ENCODE results near the gene GALNT1. TPM values are rescaled to one million over a fixed set of nuclear protein-coding genes. Genes with fewer than 3 reads are reported as not detected.

GALNT1 gene
- total and polyA plus RNA-seq, 2 experiments from 2014 or later, result 47.4 to 110 TPM

- no peak overlapping the region for H3K4me3 ChIP-seq
- H3K27ac ChIP-seq, result no peak overlapping the region
- no peak for TF ChIP-seq CTCF (IDR thresholded peaks at IDR 0.05; ENCODE audit: low read depth, low read length)
- no peaks in the 10 kb centered on the region for H3K27me3 ChIP-seq
- no peaks in the 10 kb centered on the region for H3K9me3 ChIP-seq (ENCODE audit: low read depth)
- H3K4me1 ChIP-seq (ENCODE audit: low read depth), result peaks cover 7% of the 10 kb centered on the region
- DNase-seq (ENCODE audit: low read depth in 1 of 2, low spot score in 1 of 2), result no peak
- no peaks in the 10 kb centered on the region for H3K36me3 ChIP-seq
Measured at GRCh38 chr18:35592298-35592697, 10.8 kb downstream of the GALNT1 start.

GRCh38 chr18:35593859-35594258, 12.3 kb downstream of the GALNT1 start:
- DNase-seq (ENCODE audit: low read depth in 1 of 2, low spot score in 1 of 2), result no peak
- Histone ChIP-seq H3K4me1 (ENCODE audit: low read depth) (peaks cover 7% of the 10 kb centered on the region), H3K27me3 (no peaks in the 10 kb centered on the region), H3K36me3 (no peaks in the 10 kb centered on the region), H3K27ac (no peak overlapping the region), H3K9me3 (ENCODE audit: low read depth) (no peaks in the 10 kb centered on the region), H3K4me3 (no peak overlapping the region)
- no peak for TF ChIP-seq CTCF (IDR thresholded peaks at IDR 0.05; ENCODE audit: low read depth, low read length)

- Histone ChIP-seq H3K36me3 (no peaks in the 10 kb centered on the region), H3K27me3 (no peaks in the 10 kb centered on the region), H3K27ac (no peak overlapping the region), H3K4me3 (no peak overlapping the region), H3K4me1 (ENCODE audit: low read depth) (no peaks in the 10 kb centered on the region), H3K9me3 (ENCODE audit: low read depth) (no peaks in the 10 kb centered on the region)
- TF ChIP-seq CTCF (IDR thresholded peaks at IDR 0.05; ENCODE audit: low read depth, low read length), result no peak
- DNase-seq (ENCODE audit: low read depth in 1 of 2, low spot score in 1 of 2), result no peak
Measured at GRCh38 chr18:35597758-35598157, 16.2 kb downstream of the GALNT1 start.

- Histone ChIP-seq H3K4me1 (ENCODE audit: low read depth) (no peaks in the 10 kb centered on the region), H3K27me3 (no peaks in the 10 kb centered on the region), H3K9me3 (ENCODE audit: low read depth) (no peaks in the 10 kb centered on the region), H3K36me3 (no peaks in the 10 kb centered on the region), H3K4me3 (no peak overlapping the region), H3K27ac (no peak overlapping the region)
- DNase-seq (ENCODE audit: low read depth in 1 of 2, low spot score in 1 of 2), result no peak
- no peak for TF ChIP-seq CTCF (IDR thresholded peaks at IDR 0.05; ENCODE audit: low read depth, low read length)
Measured at GRCh38 chr18:35602193-35602820, 20.8 kb downstream of the GALNT1 start.

- TF ChIP-seq CTCF (IDR thresholded peaks at IDR 0.05; ENCODE audit: low read depth, low read length), result no peak
- DNase-seq (ENCODE audit: low read depth in 1 of 2, low spot score in 1 of 2), result no peak
- Histone ChIP-seq H3K27me3 (no peaks in the 10 kb centered on the region), H3K4me1 (ENCODE audit: low read depth) (no peaks in the 10 kb centered on the region), H3K4me3 (no peak overlapping the region), H3K27ac (no peak overlapping the region), H3K9me3 (ENCODE audit: low read depth) (no peaks in the 10 kb centered on the region), H3K36me3 (no peaks in the 10 kb centered on the region)
Measured at GRCh38 chr18:35603008-35603407, 21.5 kb downstream of the GALNT1 start.

Measured in cardiac muscle cell (in vitro differentiated cells and primary cell).